ENCODE results near the gene CTBS.

- TF ChIP-seq CTCF (IDR thresholded peaks at IDR 0.05; ENCODE audit: borderline replicate concordance, extremely low read depth, low read length, poor library complexity, severe bottlenecking) (no peak), EZH2 (IDR thresholded peaks at IDR 0.05; ENCODE audit: borderline replicate concordance, low read depth, low read length, severe bottlenecking) (no peak)
Measured at GRCh38 chr1:84505493-84506001, 68.7 kb downstream of the CTBS start.

All from DND-41 (cell line).